Measurements from ENCODE around the gene GOSR1. TPM values are rescaled to one million over a fixed set of nuclear protein-coding genes. Genes with fewer than 3 reads are reported as not detected.
"Not testable (repeated sequence)": the region's sequence is repeated elsewhere in the genome, so short reads cannot be mapped to it uniquely, and the experiment has no call there.

GOSR1 gene
- total RNA-seq, 2 donors from 2014 or later = 50.8 to 57.3 TPM

GRCh38 chr17:30560117-30561026, 83.2 kb downstream of the GOSR1 start:
- not testable (repeated sequence) for H3K4me3 Mint-ChIP-seq; H3K36me3 ChIP-seq (ENCODE audit: control insufficient read depth, insufficient read depth, low read length); H3K27me3 ChIP-seq (ENCODE audit: control insufficient read depth, insufficient read depth, low read length, poor library complexity, severe bottlenecking); H3K27ac Mint-ChIP-seq; H3K9ac ChIP-seq (ENCODE audit: extremely low read depth, low read length, poor library complexity, severe bottlenecking); H3K9me3 Mint-ChIP-seq; H3K4me3 ChIP-seq (ENCODE audit: low read length); H3K36me3 Mint-ChIP-seq (ENCODE audit: low read depth); H3K27me3 Mint-ChIP-seq (ENCODE audit: insufficient read depth); H3K4me1 ChIP-seq (ENCODE audit: control insufficient read depth, insufficient read depth, low read length); H3K27ac ChIP-seq (ENCODE audit: low read depth, low read length); H3K9me3 ChIP-seq (ENCODE audit: control insufficient read depth, low read length)
- DNase-seq = peak; percentile 39
- WGBS, 2 experiments (ENCODE audit: insufficient coverage in 1 of 2, insufficient read length in 1 of 2) = 88% methylated on average over 8 of the region's 8 CpGs; no CpG with 5 or more reads in 1 of the 2 experiments
- H3K4me1 Mint-ChIP-seq = peaks cover 19% of the 10 kb centered on the region
- TF ChIP-seq, protein P1, sequence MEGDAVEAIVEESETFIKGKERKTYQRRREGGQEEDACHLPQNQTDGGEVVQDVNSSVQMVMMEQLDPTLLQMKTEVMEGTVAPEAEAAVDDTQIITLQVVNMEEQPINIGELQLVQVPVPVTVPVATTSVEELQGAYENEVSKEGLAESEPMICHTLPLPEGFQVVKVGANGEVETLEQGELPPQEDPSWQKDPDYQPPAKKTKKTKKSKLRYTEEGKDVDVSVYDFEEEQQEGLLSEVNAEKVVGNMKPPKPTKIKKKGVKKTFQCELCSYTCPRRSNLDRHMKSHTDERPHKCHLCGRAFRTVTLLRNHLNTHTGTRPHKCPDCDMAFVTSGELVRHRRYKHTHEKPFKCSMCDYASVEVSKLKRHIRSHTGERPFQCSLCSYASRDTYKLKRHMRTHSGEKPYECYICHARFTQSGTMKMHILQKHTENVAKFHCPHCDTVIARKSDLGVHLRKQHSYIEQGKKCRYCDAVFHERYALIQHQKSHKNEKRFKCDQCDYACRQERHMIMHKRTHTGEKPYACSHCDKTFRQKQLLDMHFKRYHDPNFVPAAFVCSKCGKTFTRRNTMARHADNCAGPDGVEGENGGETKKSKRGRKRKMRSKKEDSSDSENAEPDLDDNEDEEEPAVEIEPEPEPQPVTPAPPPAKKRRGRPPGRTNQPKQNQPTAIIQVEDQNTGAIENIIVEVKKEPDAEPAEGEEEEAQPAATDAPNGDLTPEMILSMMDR (conservative IDR thresholded peaks at IDR 0.05) = peak; percentile 12

- H3K4me1 Mint-ChIP-seq = peaks cover 19% of the 10 kb centered on the region
- not testable (repeated sequence) for H3K27ac ChIP-seq (ENCODE audit: low read depth, low read length); H3K27me3 ChIP-seq (ENCODE audit: control insufficient read depth, insufficient read depth, low read length, poor library complexity, severe bottlenecking); H3K36me3 ChIP-seq (ENCODE audit: control insufficient read depth, insufficient read depth, low read length); H3K4me1 ChIP-seq (ENCODE audit: control insufficient read depth, insufficient read depth, low read length); H3K9me3 ChIP-seq (ENCODE audit: control insufficient read depth, low read length); H3K9me3 Mint-ChIP-seq; H3K27ac Mint-ChIP-seq; H3K36me3 Mint-ChIP-seq (ENCODE audit: low read depth); H3K4me3 Mint-ChIP-seq; H3K27me3 Mint-ChIP-seq (ENCODE audit: insufficient read depth); DNase-seq; H3K9ac ChIP-seq (ENCODE audit: extremely low read depth, low read length, poor library complexity, severe bottlenecking); H3K4me3 ChIP-seq (ENCODE audit: low read length)
- no CpG with 5 or more reads among the region's 1 CpG for WGBS, 2 experiments (ENCODE audit: insufficient coverage in 1 of 2, insufficient read length in 1 of 2)
Observed at GRCh38 chr17:30561766-30562165, 84.6 kb downstream of the GOSR1 start.

DNA sequence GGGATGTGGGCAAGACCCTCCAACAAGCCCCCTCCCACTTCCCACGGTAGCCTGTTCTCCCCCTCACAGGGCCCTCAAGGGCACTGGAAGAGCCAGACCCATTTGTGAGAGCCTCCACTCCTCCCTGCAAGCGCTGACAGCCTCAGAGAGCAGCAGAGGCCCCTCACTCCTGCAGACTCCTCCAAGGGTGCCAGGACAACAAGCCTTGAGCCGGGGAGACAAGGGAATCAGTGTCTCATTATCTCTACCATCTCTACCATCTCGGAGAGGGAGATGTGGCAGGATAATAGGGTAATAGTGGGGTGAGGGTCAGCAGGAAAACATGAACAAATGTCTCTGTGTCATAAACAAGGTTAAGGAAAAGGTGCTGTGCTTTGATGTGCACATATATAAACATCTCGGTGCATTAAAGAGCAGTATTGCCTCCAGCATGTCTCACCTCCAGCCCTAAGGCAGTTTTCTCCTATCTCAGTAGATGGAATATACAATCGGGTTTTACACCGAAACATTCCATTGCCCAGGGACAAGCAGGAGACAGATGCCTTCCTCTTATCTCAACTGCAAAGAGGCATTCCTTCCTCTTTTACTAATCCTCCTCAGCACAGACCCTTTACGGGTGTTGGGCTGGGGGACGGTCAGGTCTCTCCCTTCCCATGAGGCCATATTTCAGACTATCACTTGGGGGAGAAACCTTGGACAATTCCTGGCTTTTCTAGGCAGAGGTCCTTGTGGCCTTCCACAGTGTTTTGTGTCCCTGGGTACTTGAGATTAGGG, 86.1 kb downstream of the GOSR1 start:
- peak; percentile 53 for DNase-seq
- H3K4me1 ChIP-seq (ENCODE audit: control insufficient read depth, insufficient read depth, low read length); H3K36me3 ChIP-seq (ENCODE audit: control insufficient read depth, insufficient read depth, low read length); H3K9me3 Mint-ChIP-seq; H3K27me3 Mint-ChIP-seq (ENCODE audit: insufficient read depth); H3K9me3 ChIP-seq (ENCODE audit: control insufficient read depth, low read length); H3K4me3 Mint-ChIP-seq; H3K27ac ChIP-seq (ENCODE audit: low read depth, low read length); H3K27me3 ChIP-seq (ENCODE audit: control insufficient read depth, insufficient read depth, low read length, poor library complexity, severe bottlenecking); H3K4me3 ChIP-seq (ENCODE audit: low read length); H3K36me3 Mint-ChIP-seq (ENCODE audit: low read depth); H3K9ac ChIP-seq (ENCODE audit: extremely low read depth, low read length, poor library complexity, severe bottlenecking): not testable (repeated sequence)
- peaks cover 19% of the 10 kb centered on the region for H3K4me1 Mint-ChIP-seq
- 70 to 87% methylated on average over 4 to 7 of the region's 9 CpGs for WGBS, 2 experiments (ENCODE audit: insufficient coverage in 1 of 2, insufficient read length in 1 of 2)
- peak overlapping the region; percentile 33 for H3K27ac Mint-ChIP-seq

DNA sequence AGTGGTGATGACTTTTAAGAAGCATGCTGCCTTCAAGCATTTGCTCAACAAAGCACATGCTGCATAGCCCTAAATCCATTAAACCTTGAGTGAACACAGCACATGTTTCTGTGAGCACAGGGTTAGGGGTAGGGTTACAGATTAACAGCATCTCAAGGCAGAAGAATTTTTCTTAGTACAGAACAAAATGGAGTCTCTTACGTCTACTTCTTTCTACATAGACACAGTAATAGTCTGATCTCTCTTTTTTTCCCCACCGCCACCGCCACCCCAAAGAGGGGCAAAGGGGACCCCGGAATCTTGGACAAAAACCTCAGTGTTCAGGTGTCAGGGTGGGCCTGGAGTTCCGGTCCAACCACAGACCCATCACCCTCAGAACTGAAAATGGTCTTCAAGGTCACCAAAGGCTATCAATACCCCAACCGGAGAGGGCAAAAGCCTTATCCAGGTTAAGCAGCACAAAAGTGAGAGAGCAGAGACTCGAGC, 86.7 kb downstream of the GOSR1 start:
- not testable (repeated sequence) for H3K4me1 ChIP-seq (ENCODE audit: control insufficient read depth, insufficient read depth, low read length); DNase-seq; H3K27me3 ChIP-seq (ENCODE audit: control insufficient read depth, insufficient read depth, low read length, poor library complexity, severe bottlenecking); H3K36me3 ChIP-seq (ENCODE audit: control insufficient read depth, insufficient read depth, low read length); H3K27ac ChIP-seq (ENCODE audit: low read depth, low read length); H3K36me3 Mint-ChIP-seq (ENCODE audit: low read depth); H3K4me3 Mint-ChIP-seq; H3K9me3 Mint-ChIP-seq; H3K9ac ChIP-seq (ENCODE audit: extremely low read depth, low read length, poor library complexity, severe bottlenecking); H3K27me3 Mint-ChIP-seq (ENCODE audit: insufficient read depth); H3K9me3 ChIP-seq (ENCODE audit: control insufficient read depth, low read length); H3K4me3 ChIP-seq (ENCODE audit: low read length)
- peaks cover 19% of the 10 kb centered on the region for H3K4me1 Mint-ChIP-seq
- H3K27ac Mint-ChIP-seq = peak overlapping the region; percentile 33
- 84 to 87% methylated on average over 4 to 7 of the region's 7 CpGs for WGBS, 2 experiments (ENCODE audit: insufficient coverage in 1 of 2, insufficient read length in 1 of 2)

DNA sequence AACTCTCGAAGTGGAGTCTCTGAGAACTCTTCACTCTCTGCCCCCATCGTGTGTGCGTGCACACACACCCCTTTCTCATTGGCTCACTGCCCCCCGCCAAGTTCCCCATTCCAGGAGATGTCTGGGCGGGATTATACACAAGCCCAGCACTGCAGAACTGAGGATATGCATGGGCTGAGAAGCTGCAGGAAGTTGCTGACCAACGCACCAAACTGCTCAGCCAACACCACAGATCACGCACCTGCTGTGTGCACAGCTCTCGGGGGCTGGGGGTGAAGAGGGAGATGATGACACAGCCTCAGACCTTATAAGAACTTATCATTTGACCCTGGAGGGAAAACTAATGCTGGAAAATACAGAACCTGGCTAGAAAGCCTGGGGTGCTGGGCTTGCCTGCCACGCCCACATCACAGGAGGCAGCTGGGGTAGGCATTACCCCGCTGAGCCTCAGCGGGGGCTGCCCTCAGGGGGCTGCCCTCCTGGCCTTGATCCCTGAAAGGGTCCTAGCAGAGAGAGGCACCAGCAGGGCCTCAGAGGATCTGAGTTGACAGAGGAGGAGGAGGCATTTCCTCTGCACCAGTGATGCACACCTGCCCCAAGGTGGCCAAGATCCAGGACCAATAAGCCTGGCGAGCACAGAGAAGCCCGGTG, 87.3 kb downstream of the GOSR1 start:
- H3K4me3 ChIP-seq (ENCODE audit: low read length); H3K27ac Mint-ChIP-seq; H3K9me3 Mint-ChIP-seq; H3K9ac ChIP-seq (ENCODE audit: extremely low read depth, low read length, poor library complexity, severe bottlenecking); H3K36me3 ChIP-seq (ENCODE audit: control insufficient read depth, insufficient read depth, low read length); H3K4me1 ChIP-seq (ENCODE audit: control insufficient read depth, insufficient read depth, low read length); H3K27ac ChIP-seq (ENCODE audit: low read depth, low read length); H3K9me3 ChIP-seq (ENCODE audit: control insufficient read depth, low read length); H3K27me3 ChIP-seq (ENCODE audit: control insufficient read depth, insufficient read depth, low read length, poor library complexity, severe bottlenecking); H3K36me3 Mint-ChIP-seq (ENCODE audit: low read depth); H3K4me3 Mint-ChIP-seq; H3K27me3 Mint-ChIP-seq (ENCODE audit: insufficient read depth): not testable (repeated sequence)
- H3K4me1 Mint-ChIP-seq = peaks cover 19% of the 10 kb centered on the region
- DNase-seq = peak; percentile 57
- 71 to 80% methylated on average over 5 to 13 of the region's 13 CpGs for WGBS, 2 experiments (ENCODE audit: insufficient coverage in 1 of 2, insufficient read length in 1 of 2)

Data from endodermal cell (in vitro differentiated cells).